Transverse colon (tissue), 4 donors: Measurements from ENCODE around the gene CLDN19. TPM values are rescaled to one million over a fixed set of nuclear protein-coding genes. Genes with fewer than 3 reads are reported as not detected.

Source experiments
- DNase-seq: peaks from one replicate; pipeline ENCODE4 v3.0.0-alpha.2; 2019
- H3K27ac ChIP-seq, 4 donors: fragments of 200-600 bp; sonication (generic); 2 replicates each; pipeline ENCODE4 v1.5.1; 2016 to 2018; ENCODE audit warnings: inconsistent platforms in 4 of 4
- H3K27me3 ChIP-seq: fragments of 200-600 bp; sonication (generic); 2 replicates; pipeline ENCODE4 v1.5.1; 2017; ENCODE audit warnings: inconsistent platforms
- H3K36me3 ChIP-seq, 4 donors: fragments of 200-600 bp; sonication (generic); 2 replicates each; pipeline ENCODE4 v1.5.1; 2017 to 2019; ENCODE audit warnings: inconsistent platforms in 4 of 4
- H3K4me1 ChIP-seq, 4 donors: fragments of 200-600 bp; sonication (generic); 2 replicates each; pipeline ENCODE4 v1.5.1; 2017 to 2020; ENCODE audit warnings: inconsistent platforms in 4 of 4
- H3K4me3 ChIP-seq, 4 donors: fragments of 200-600 bp; sonication (generic); 1 replicate in 1 of 4; 2 replicates in 3 of 4; pipeline versions ENCODE4 v1.5.1 to v1.6.1; 2017 to 2019; ENCODE audit warnings: inconsistent platforms in 4 of 4
- H3K9me3 ChIP-seq, 2 donors: fragments of 200-600 bp; sonication (generic); 2 replicates each; pipeline ENCODE4 v1.5.1; 2017 to 2019; ENCODE audit warnings: inconsistent platforms in 2 of 2
- CTCF ChIP-seq, 5 experiments: fragments of 200-600 bp in 3 of 5; fragments of 450-650 bp in 2 of 5; sonication (generic) in 3 of 5; IDR thresholded peaks; 1 replicate in 2 of 5; 2 replicates in 3 of 5; pipeline ENCODE4 v1.5.1; 2016 to 2017; ENCODE audit warnings: antibody characterized with exemption in 5 of 5, inconsistent platforms in 3 of 5, mild to moderate bottlenecking in 2 of 5, moderate library complexity in 1 of 5
- EP300 ChIP-seq: sonication (generic); formaldehyde crosslinking; IDR thresholded peaks from one replicate; pipeline ENCODE4 v1.6.1; 2017; ENCODE audit warnings: antibody characterized with exemption, low read depth
- POLR2A ChIP-seq: fragments of 450-650 bp; IDR thresholded peaks from one replicate; pipeline ENCODE4 v1.6.1; 2016; ENCODE audit warnings: antibody characterized with exemption, mild to moderate bottlenecking, moderate library complexity
- POLR2AphosphoS5 ChIP-seq, 3 donors: sonication (generic); formaldehyde crosslinking; IDR thresholded peaks; one replicate each; pipeline ENCODE4 v1.6.1; 2016; ENCODE audit warnings: antibody characterized with exemption in 3 of 3
- WGBS, 2 donors: methylation state at CpG; one replicate each; pipeline ENCODE4 v1.1.5; 2018; ENCODE audit warnings: low coverage in 1 of 2; 5-methylcytosine and 5-hydroxymethylcytosine counted together
- in situ Hi-C, 4 donors: fragments of 200-750 bp; cut with MboI; loops; one replicate each; pipeline versions ENCODE4 v1.15.0 to v1.15.1; 2017; ENCODE audit warnings: low sequenced_read_pairs in 3 of 4, low pct_ligation_motif_present in 1 of 4, low pct_unique_long_range_greater_than_20kb in 1 of 4
- intact Hi-C: fragments of 100-400 bp; cut with DNase I; formaldehyde crosslinking; loops from one replicate; pipeline ENCODE4 v1.15.1; 2023; ENCODE audit warnings: low total_unique reads
- total RNA-seq, 4 donors: library from RNA; depleted of rRNA; stranded (reverse); fragments of >200 nt; gene quantifications; one replicate each; pipeline ENCODE4 v1.1.0, GENCODE V29; 2016

Gene CLDN19
- total RNA-seq, 4 donors from 2014 or later = 0.27 TPM; not detected in 3

- H3K36me3 ChIP-seq = peaks cover 0 to 11% (median 3%) of the 10 kb centered on the region in 4 donors
- TF ChIP-seq POLR2A = no peak
- DNase-seq = no peak
- 94 to 97% methylated on average over 2 to 3 of the region's 3 CpGs for WGBS, 2 donors
- H3K27me3 ChIP-seq = no peaks in the 10 kb centered on the region
- no peak overlapping the region for H3K4me3 ChIP-seq
- intact Hi-C loops = loop anchor here (10.0 kb wide), 2 partner anchors 75 to 435 kb away; partner anchors contain the start of genes FOXJ3 and ZNF691
- H3K4me1 ChIP-seq = peaks cover 15 to 35% (median 16%) of the 10 kb centered on the region in 4 donors
- in situ Hi-C loops = loop anchor here (10.0 to 25.0 kb wide), 3 partner anchors 305 to 435 kb away; partner anchors contain the start of gene FOXJ3 (in 3 of the 4)
- no peaks in the 10 kb centered on the region for H3K9me3 ChIP-seq
- H3K27ac ChIP-seq = no peak overlapping the region
These were observed 29.8 kb upstream of the CLDN19 start for GRCh38 chr1:42769811-42770210.

- H3K4me1 ChIP-seq = peaks cover 15 to 41% (median 19%) of the 10 kb centered on the region in 4 donors
- no peaks in the 10 kb centered on the region for H3K27me3 ChIP-seq
- peak overlapping the region in 2 of 4 donors; percentile 93 to 94 for H3K27ac ChIP-seq
- in situ Hi-C loops (loop anchor here in 3 of 4 donors (10.0 to 25.0 kb wide), 2 partner anchors 431 to 433 kb away; partner anchors contain the start of gene FOXJ3 (in 3 of the 3)), intact Hi-C loops (loop anchor here (10.0 kb wide), 1 partner anchor 433 kb away; the partner anchor contains the start of gene FOXJ3)
- H3K36me3 ChIP-seq = no peaks in the 10 kb centered on the region
- H3K4me3 ChIP-seq = peak overlapping the region; percentile 90 to 99 (median 94)
- TF ChIP-seq EP300 (no peak), POLR2AphosphoS5 (IDR thresholded peaks at IDR 0.05) (no peak), CTCF (IDR thresholded peaks at IDR 0.05) (no peak), POLR2A (no peak)
- WGBS, 2 donors = 80 to 95% methylated on average over 2 of the region's 2 CpGs
- DNase-seq = no peak
- H3K9me3 ChIP-seq = no peaks in the 10 kb centered on the region
These were observed 28.1 kb upstream of the CLDN19 start for GRCh38 chr1:42768172-42768571.

GRCh38 chr1:42767510-42768000 lies 27.5 kb upstream of the CLDN19 start:
- DNase-seq = no peak
- no peak for TF ChIP-seq CTCF (IDR thresholded peaks at IDR 0.05)
- TF ChIP-seq POLR2AphosphoS5 (IDR thresholded peaks at IDR 0.05) = no peak
- no peak for TF ChIP-seq EP300
- no peak for TF ChIP-seq POLR2A
- Histone ChIP-seq H3K4me3 (peak overlapping the region; percentile 90 to 99 (median 94)), H3K9me3 (no peaks in the 10 kb centered on the region), H3K36me3 (no peaks in the 10 kb centered on the region), H3K27me3 (no peaks in the 10 kb centered on the region), H3K27ac (peak overlapping the region; percentile 92 to 95 (median 94)), H3K4me1 (peaks cover 15 to 41% (median 19%) of the 10 kb centered on the region in 4 donors)
- in situ Hi-C loops = loop anchor here in 3 of 4 donors (10.0 to 25.0 kb wide), 2 partner anchors 430 to 433 kb away; partner anchors contain the start of gene FOXJ3 (in 3 of the 3)
- 1 to 9% methylated on average over 6 to 23 of the region's 23 CpGs for WGBS, 2 donors
- intact Hi-C loops = loop anchor here (10.0 kb wide), 1 partner anchor 433 kb away; the partner anchor contains the start of gene FOXJ3

- peaks cover 0 to 3% (median 0%) of the 10 kb centered on the region in 4 donors for H3K36me3 ChIP-seq
- TF ChIP-seq CTCF (IDR thresholded peaks at IDR 0.05) = no peak
- TF ChIP-seq POLR2AphosphoS5 (IDR thresholded peaks at IDR 0.05) = peak; percentile 97 to 99 (median 98)
- no peak for TF ChIP-seq EP300
- TF ChIP-seq POLR2A = peak; percentile 98
- intact Hi-C loops (loop anchor here (10.0 kb wide), 1 partner anchor 432 kb away; the partner anchor contains the start of gene FOXJ3), in situ Hi-C loops (loop anchor here in 3 of 4 donors (10.0 to 25.0 kb wide), 2 partner anchors 430 to 432 kb away; partner anchors contain the start of gene FOXJ3 (in 3 of the 3))
- H3K9me3 ChIP-seq = no peaks in the 10 kb centered on the region
- DNase-seq = peak; percentile 100
- peak within 1 kb of the TSS; percentile 92 to 95 (median 94) for H3K27ac ChIP-seq
- peaks cover 15 to 41% (median 19%) of the 10 kb centered on the region in 4 donors for H3K4me1 ChIP-seq
- H3K27me3 ChIP-seq = no peaks in the 10 kb centered on the region
- peak within 1 kb of the TSS; percentile 90 to 99 (median 94) for H3K4me3 ChIP-seq
- 1% methylated on average over 80 of the region's 82 CpGs; no CpG with 5 or more reads in 1 of the 2 donors for WGBS, 2 donors
These were observed 26.9 kb upstream of the CLDN19 start, which contains the start of the genes C1orf50 and P3H1 for GRCh38 chr1:42766741-42767509. C1orf50 (plus strand) TSS chr1:42767249; CDS start chr1:42767312, 63 bp downstream. P3H1 (minus strand) TSS chr1:42767028; CDS start chr1:42766971, 57 bp downstream.
